Adrenal gland (tissue), 5 donors: ENCODE results near the gene ENDOV.

Experiments used
- POLR2A ChIP-seq, 2 donors: fragments of 450-650 bp; IDR thresholded peaks; one replicate each; pipeline ENCODE4 v1.6.1; 2017; ENCODE audit warnings: antibody characterized with exemption in 2 of 2, mild to moderate bottlenecking in 2 of 2, moderate library complexity in 1 of 2
- TF ChIP-seq, protein P1 (sequence below), 6 experiments: fragments of 450-650 bp in 4 of 6; fragments of 200-600 bp in 2 of 6; sonication (generic) in 1 of 6; IDR thresholded peaks; 1 replicate in 5 of 6; 2 replicates in 1 of 6; pipeline versions ENCODE4 v1.5.1 to v1.8.0; 2016 to 2021; ENCODE audit warnings: antibody characterized with exemption in 6 of 6, mild to moderate bottlenecking in 2 of 6, moderate library complexity in 1 of 6
- donor health status: DM: no; HTN: no; CAD: no.

DNA sequence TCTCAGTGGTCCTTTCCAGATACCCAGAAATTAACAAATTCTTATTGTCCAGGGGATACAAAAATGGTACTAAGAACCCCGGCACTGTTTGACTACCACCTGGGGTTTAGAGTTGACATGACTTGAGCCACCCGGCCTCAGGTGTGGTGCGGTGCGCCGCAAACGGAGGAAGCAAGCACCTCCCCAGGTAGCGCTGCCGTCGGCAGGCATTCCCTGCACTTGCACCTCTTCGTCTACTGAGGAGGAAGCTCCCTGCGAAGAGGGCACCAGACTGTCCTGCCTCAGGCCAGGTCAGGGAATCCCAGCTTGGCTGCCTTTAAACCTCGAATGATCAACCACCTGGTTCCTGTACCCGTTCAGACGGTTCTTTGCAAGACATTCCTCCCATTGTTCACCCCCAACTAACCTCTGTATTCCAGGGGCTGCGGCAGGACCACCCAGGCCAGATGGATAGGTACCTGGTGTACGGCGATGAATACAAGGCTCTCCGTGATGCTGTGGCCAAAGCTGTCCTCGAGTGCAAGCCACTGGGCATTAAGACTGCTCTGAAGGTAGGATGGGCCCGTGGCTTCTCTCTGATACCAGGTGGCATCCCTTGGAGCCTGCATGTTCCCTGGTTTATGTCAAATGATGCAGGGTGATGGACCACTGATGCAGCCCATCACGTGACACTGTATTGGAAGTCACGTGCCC is 40.8 kb upstream of the ENDOV start:
- TF ChIP-seq, protein P1, sequence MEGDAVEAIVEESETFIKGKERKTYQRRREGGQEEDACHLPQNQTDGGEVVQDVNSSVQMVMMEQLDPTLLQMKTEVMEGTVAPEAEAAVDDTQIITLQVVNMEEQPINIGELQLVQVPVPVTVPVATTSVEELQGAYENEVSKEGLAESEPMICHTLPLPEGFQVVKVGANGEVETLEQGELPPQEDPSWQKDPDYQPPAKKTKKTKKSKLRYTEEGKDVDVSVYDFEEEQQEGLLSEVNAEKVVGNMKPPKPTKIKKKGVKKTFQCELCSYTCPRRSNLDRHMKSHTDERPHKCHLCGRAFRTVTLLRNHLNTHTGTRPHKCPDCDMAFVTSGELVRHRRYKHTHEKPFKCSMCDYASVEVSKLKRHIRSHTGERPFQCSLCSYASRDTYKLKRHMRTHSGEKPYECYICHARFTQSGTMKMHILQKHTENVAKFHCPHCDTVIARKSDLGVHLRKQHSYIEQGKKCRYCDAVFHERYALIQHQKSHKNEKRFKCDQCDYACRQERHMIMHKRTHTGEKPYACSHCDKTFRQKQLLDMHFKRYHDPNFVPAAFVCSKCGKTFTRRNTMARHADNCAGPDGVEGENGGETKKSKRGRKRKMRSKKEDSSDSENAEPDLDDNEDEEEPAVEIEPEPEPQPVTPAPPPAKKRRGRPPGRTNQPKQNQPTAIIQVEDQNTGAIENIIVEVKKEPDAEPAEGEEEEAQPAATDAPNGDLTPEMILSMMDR (IDR thresholded peaks at IDR 0.05): no peak
- no peak for TF ChIP-seq POLR2A (IDR thresholded peaks at IDR 0.05)
